SK-N-SH (cell line): Measurements from ENCODE around the gene ARHGEF3. TPM values are rescaled to one million over a fixed set of nuclear protein-coding genes. Genes with fewer than 3 reads are reported as not detected.
"Not testable (repeated sequence)": the region's sequence is repeated elsewhere in the genome, so short reads cannot be mapped to it uniquely, and the experiment has no call there.

Experiments
- CTCF ChIA-PET: fragments of 300-600, 350-600 bp; formaldehyde crosslinking; extraction: SDS; loops from one replicate; lab custom pipeline; 2021; lab: Yijun Ruan, JAX
- POLR2A ChIA-PET: fragments of 350-600 bp; sonication (Branson Sonifier 250); formaldehyde crosslinking; extraction: SDS; loops from one replicate; lab custom pipeline; 2020; ENCODE audit warnings: antibody characterized with exemption, inconsistent platforms; lab: Yijun Ruan, JAX
- DNase-seq: peaks from one replicate; pipeline ENCODE4 v3.0.0; 2012
- H2AFZ ChIP-seq: fragments of 200-600 bp; sonication (generic); 2 replicates; pipeline ENCODE4 v1.8.1; 2016; ENCODE audit warnings: antibody characterized with exemption, mild to moderate bottlenecking, low read depth
- H3F3A ChIP-seq: fragments of 200-600 bp; sonication (generic); replicated peaks from 2 replicates; pipeline ENCODE3; 2016; ENCODE audit warnings: antibody characterized with exemption, mild to moderate bottlenecking; ENCODE audit not compliant: insufficient read depth
- H3K27ac ChIP-seq, 2 experiments: fragments of 200-500 bp in 1 of 2; fragments of 200-600 bp in 1 of 2; sonication (Bioruptor generic) in 1 of 2; sonication (generic), shearing (Covaris generic) in 1 of 2; 2 replicates each; pipeline versions ENCODE4 v1.5.1 to v1.6.1; 2014 to 2016; ENCODE audit warnings: low read depth in 2 of 2, inconsistent platforms in 1 of 2, low read length in 1 of 2, mild to moderate bottlenecking in 1 of 2, mixed read lengths in 1 of 2
- H3K27me3 ChIP-seq: fragments of 200-600 bp; sonication (generic), shearing (Covaris generic); 2 replicates; pipeline ENCODE4 v1.6.1; 2016; ENCODE audit warnings: mixed run types; ENCODE audit not compliant: insufficient read depth
- H3K36me3 ChIP-seq, 2 experiments: fragments of 200-500 bp in 1 of 2; fragments of 200-600 bp in 1 of 2; sonication (Bioruptor generic) in 1 of 2; sonication (generic) in 1 of 2; replicated peaks in 1 of 2; 2 replicates each; pipeline versions ENCODE3 to v1.5.1; 2014 to 2016; ENCODE audit warnings: low read length in 1 of 2, mild to moderate bottlenecking in 1 of 2; ENCODE audit not compliant: insufficient read depth in 2 of 2, control insufficient read depth in 1 of 2
- H3K4me1 ChIP-seq, 2 experiments: fragments of 200-500 bp in 1 of 2; fragments of 200-600 bp in 1 of 2; sonication (Bioruptor generic) in 1 of 2; sonication (generic), shearing (Covaris generic) in 1 of 2; 2 replicates each; pipeline versions ENCODE4 v1.5.1 to v1.6.1; 2014 to 2016; ENCODE audit warnings: low read depth in 1 of 2, low read length in 1 of 2, mixed run types in 1 of 2; ENCODE audit not compliant: insufficient read depth in 2 of 2, control insufficient read depth in 1 of 2
- H3K4me2 ChIP-seq: fragments of 200-600 bp; sonication (generic), shearing (Covaris generic); 2 replicates; pipeline ENCODE4 v1.6.1; 2017; ENCODE audit warnings: mixed run types
- H3K4me3 ChIP-seq, 2 experiments: fragments of 200-500 bp in 1 of 2; fragments of 200-600 bp in 1 of 2; sonication (Bioruptor generic) in 1 of 2; sonication (generic), shearing (Covaris generic) in 1 of 2; 2 replicates each; pipeline versions ENCODE4 v1.5.1 to v1.8.1; 2014 to 2016; ENCODE audit warnings: low read depth in 2 of 2, inconsistent platforms in 1 of 2, low read length in 1 of 2, mild to moderate bottlenecking in 1 of 2, mixed read lengths in 1 of 2, moderate library complexity in 1 of 2
- H3K79me2 ChIP-seq: fragments of 200-600 bp; sonication (generic); 2 replicates; pipeline ENCODE4 v1.8.1; 2017; ENCODE audit warnings: mild to moderate bottlenecking; ENCODE audit not compliant: insufficient read depth
- H3K9ac ChIP-seq: fragments of 200-600 bp; sonication (generic); 2 replicates; pipeline ENCODE4 v1.6.1; 2017; ENCODE audit warnings: mixed run types
- H3K9me2 ChIP-seq: fragments of 200-600 bp; sonication (generic); 2 replicates; pipeline ENCODE4 v1.6.1; 2017; ENCODE audit warnings: mixed run types
- H3K9me3 ChIP-seq: fragments of 200-600 bp; sonication (generic); 2 replicates; pipeline ENCODE4 v1.6.1; 2017; ENCODE audit warnings: mixed run types, mild to moderate bottlenecking, moderate library complexity
- H4K20me1 ChIP-seq: fragments of 200-600 bp; sonication (generic); 2 replicates; pipeline ENCODE4 v1.6.1; 2017; ENCODE audit warnings: mild to moderate bottlenecking, mixed run types; ENCODE audit not compliant: insufficient read depth
- ELF1 ChIP-seq: IDR thresholded peaks from 2 replicates; pipeline ENCODE4 v1.4.0; 2012
- FOSL2 ChIP-seq: IDR thresholded peaks from 2 replicates; pipeline ENCODE4 v1.4.0; 2012; ENCODE audit warnings: low read depth, mild to moderate bottlenecking, moderate library complexity, borderline replicate concordance
- FOXJ3 ChIP-seq: sonication (generic); formaldehyde crosslinking; IDR thresholded peaks from 2 replicates; pipeline ENCODE4 v1.5.1; 2020; ENCODE audit warnings: mild to moderate bottlenecking, missing genetic modification reagents
- FOXM1 ChIP-seq: IDR thresholded peaks from 2 replicates; pipeline ENCODE4 v1.4.0; 2012; ENCODE audit warnings: low read depth, mild to moderate bottlenecking
- GABPA ChIP-seq: IDR thresholded peaks from 2 replicates; pipeline ENCODE4 v1.4.0; 2012; ENCODE audit warnings: low read depth, mild to moderate bottlenecking
- JUND ChIP-seq: IDR thresholded peaks from 2 replicates; pipeline ENCODE4 v1.4.0; 2012
- NFIC ChIP-seq: IDR thresholded peaks from 2 replicates; pipeline ENCODE4 v1.4.0; 2012; ENCODE audit warnings: borderline replicate concordance
- RCOR1 ChIP-seq: fragments of 150-350 bp; IDR thresholded peaks from 2 replicates; pipeline ENCODE4 v1.6.1; 2017; ENCODE audit warnings: antibody characterized with exemption, low read length
- RXRA ChIP-seq: IDR thresholded peaks from 2 replicates; pipeline ENCODE4 v1.4.0; 2012; ENCODE audit warnings: low read depth, mild to moderate bottlenecking, borderline replicate concordance
- SIN3A ChIP-seq: IDR thresholded peaks from 2 replicates; pipeline ENCODE4 v1.6.1; 2012; ENCODE audit warnings: low read depth, mild to moderate bottlenecking, low read length, moderate library complexity, borderline replicate concordance
- SMC3 ChIP-seq: IDR thresholded peaks from 2 replicates; pipeline ENCODE4 v1.6.1; 2012; ENCODE audit warnings: low read depth, low read length, improper control_type of control experiment
- TCF12 ChIP-seq: IDR thresholded peaks from 2 replicates; pipeline ENCODE4 v1.4.0; 2012
- YY1 ChIP-seq: IDR thresholded peaks from 2 replicates; pipeline ENCODE4 v1.4.0; 2012; ENCODE audit warnings: low read depth, mild to moderate bottlenecking
- WGBS: methylation state at CpG from one replicate; pipeline ENCODE4 v1.1.6; 2017; ENCODE audit warnings: low lambda C conversion rate; 5-methylcytosine and 5-hydroxymethylcytosine counted together
- polyA plus RNA-seq, 3 experiments: library from polyadenylated mRNA; depleted of rRNA; stranded (reverse); fragments of >200 nt; gene quantifications; 2 replicates each; pipeline ENCODE4 v1.2.3, GENCODE V29; 2012
- TF ChIP-seq, protein P1 (sequence below): fragments of 150-350 bp; IDR thresholded peaks from 2 replicates; pipeline ENCODE4 v1.6.1; 2017; ENCODE audit warnings: antibody characterized with exemption, low read length, low read depth, borderline replicate concordance
- TF ChIP-seq, protein P2 (sequence below): fragments of 200-600 bp; sonication (generic); IDR thresholded peaks from 2 replicates; pipeline ENCODE4 v1.6.1; 2017; ENCODE audit warnings: antibody characterized with exemption, mild to moderate bottlenecking, moderate library complexity
- TF ChIP-seq, protein P3 (sequence below): IDR thresholded peaks from 2 replicates; pipeline ENCODE4 v1.4.0; 2012; ENCODE audit warnings: low read depth
- TF ChIP-seq, protein P4 (sequence below): IDR thresholded peaks from 2 replicates; pipeline ENCODE4; 2012
- TF ChIP-seq, protein P5 (sequence below): IDR thresholded peaks from 2 replicates; pipeline ENCODE4 v1.4.0; 2012; ENCODE audit warnings: low read depth, borderline replicate concordance

The ARHGEF3 gene
- polyA plus RNA-seq, 1 of the 3 experiments (the other 2 are of a cell fraction), result 5.9 TPM

DNA sequence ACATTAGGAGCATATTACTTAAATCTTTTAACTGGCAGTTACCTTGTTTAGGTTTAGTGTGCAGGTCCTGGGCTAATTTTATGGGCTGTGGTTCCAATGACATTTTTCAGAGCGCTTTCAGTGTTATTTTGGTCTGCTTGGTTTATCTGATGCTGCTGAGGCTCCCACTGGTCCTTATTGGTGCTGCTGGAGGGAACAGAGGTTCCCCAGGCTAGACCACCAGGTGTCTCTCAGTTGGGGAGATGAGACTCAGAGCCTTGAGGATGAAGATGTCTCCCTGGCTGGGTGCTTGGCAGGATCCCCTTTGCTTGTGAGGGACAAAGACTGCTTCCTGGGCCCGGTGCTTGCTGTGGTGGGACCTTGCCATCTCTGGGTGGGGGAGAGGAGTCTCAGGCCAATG lies 90.4 kb downstream of the ARHGEF3 start:
- Histone ChIP-seq H3K36me3 (no peaks in the 10 kb centered on the region), H3K4me3 (no peak overlapping the region), H3F3A (no peaks in the 10 kb centered on the region), H3K27me3 (no peaks in the 10 kb centered on the region), H4K20me1 (no peaks in the 10 kb centered on the region), H2AFZ (no peak overlapping the region), H3K9me2 (no peaks in the 10 kb centered on the region), H3K79me2 (no peaks in the 10 kb centered on the region), H3K9me3 (no peaks in the 10 kb centered on the region), H3K4me2 (no peak overlapping the region), H3K27ac (no peak overlapping the region), H3K9ac (no peak overlapping the region), H3K4me1 (no peaks in the 10 kb centered on the region)
- ChIA-PET POLR2A (no interaction called here), CTCF (interaction anchor here (1.4 kb wide), 1 partner anchor 9 kb away, joined by 4 read pairs; no protein-coding TSS in a partner anchor)
- TF ChIP-seq GABPA (no peak), FOSL2 (no peak), RXRA (no peak), FOXJ3 (CRISPR knock-in tag) (no peak), YY1 (no peak), JUND (no peak), FOXM1 (no peak), SMC3 (no peak), SIN3A (no peak), NFIC (no peak), TCF12 (no peak), ELF1 (no peak), RCOR1 (no peak)
- TF ChIP-seq, protein P1, sequence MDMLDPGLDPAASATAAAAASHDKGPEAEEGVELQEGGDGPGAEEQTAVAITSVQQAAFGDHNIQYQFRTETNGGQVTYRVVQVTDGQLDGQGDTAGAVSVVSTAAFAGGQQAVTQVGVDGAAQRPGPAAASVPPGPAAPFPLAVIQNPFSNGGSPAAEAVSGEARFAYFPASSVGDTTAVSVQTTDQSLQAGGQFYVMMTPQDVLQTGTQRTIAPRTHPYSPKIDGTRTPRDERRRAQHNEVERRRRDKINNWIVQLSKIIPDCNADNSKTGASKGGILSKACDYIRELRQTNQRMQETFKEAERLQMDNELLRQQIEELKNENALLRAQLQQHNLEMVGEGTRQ, result no peak
- TF ChIP-seq, protein P2, sequence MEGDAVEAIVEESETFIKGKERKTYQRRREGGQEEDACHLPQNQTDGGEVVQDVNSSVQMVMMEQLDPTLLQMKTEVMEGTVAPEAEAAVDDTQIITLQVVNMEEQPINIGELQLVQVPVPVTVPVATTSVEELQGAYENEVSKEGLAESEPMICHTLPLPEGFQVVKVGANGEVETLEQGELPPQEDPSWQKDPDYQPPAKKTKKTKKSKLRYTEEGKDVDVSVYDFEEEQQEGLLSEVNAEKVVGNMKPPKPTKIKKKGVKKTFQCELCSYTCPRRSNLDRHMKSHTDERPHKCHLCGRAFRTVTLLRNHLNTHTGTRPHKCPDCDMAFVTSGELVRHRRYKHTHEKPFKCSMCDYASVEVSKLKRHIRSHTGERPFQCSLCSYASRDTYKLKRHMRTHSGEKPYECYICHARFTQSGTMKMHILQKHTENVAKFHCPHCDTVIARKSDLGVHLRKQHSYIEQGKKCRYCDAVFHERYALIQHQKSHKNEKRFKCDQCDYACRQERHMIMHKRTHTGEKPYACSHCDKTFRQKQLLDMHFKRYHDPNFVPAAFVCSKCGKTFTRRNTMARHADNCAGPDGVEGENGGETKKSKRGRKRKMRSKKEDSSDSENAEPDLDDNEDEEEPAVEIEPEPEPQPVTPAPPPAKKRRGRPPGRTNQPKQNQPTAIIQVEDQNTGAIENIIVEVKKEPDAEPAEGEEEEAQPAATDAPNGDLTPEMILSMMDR, result no peak
- TF ChIP-seq, protein P3, sequence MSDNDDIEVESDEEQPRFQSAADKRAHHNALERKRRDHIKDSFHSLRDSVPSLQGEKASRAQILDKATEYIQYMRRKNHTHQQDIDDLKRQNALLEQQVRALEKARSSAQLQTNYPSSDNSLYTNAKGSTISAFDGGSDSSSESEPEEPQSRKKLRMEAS, result no peak
- TF ChIP-seq, protein P4, sequence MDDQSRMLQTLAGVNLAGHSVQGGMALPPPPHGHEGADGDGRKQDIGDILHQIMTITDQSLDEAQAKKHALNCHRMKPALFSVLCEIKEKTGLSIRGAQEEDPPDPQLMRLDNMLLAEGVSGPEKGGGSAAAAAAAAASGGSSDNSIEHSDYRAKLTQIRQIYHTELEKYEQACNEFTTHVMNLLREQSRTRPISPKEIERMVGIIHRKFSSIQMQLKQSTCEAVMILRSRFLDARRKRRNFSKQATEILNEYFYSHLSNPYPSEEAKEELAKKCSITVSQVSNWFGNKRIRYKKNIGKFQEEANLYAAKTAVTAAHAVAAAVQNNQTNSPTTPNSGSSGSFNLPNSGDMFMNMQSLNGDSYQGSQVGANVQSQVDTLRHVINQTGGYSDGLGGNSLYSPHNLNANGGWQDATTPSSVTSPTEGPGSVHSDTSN, result no peak
- TF ChIP-seq, protein P5, sequence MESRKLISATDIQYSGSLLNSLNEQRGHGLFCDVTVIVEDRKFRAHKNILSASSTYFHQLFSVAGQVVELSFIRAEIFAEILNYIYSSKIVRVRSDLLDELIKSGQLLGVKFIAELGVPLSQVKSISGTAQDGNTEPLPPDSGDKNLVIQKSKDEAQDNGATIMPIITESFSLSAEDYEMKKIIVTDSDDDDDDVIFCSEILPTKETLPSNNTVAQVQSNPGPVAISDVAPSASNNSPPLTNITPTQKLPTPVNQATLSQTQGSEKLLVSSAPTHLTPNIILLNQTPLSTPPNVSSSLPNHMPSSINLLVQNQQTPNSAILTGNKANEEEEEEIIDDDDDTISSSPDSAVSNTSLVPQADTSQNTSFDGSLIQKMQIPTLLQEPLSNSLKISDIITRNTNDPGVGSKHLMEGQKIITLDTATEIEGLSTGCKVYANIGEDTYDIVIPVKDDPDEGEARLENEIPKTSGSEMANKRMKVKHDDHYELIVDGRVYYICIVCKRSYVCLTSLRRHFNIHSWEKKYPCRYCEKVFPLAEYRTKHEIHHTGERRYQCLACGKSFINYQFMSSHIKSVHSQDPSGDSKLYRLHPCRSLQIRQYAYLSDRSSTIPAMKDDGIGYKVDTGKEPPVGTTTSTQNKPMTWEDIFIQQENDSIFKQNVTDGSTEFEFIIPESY, result no peak
- 100% methylated on average over 1 of the region's 2 CpGs for WGBS
- no peak for DNase-seq

DNA sequence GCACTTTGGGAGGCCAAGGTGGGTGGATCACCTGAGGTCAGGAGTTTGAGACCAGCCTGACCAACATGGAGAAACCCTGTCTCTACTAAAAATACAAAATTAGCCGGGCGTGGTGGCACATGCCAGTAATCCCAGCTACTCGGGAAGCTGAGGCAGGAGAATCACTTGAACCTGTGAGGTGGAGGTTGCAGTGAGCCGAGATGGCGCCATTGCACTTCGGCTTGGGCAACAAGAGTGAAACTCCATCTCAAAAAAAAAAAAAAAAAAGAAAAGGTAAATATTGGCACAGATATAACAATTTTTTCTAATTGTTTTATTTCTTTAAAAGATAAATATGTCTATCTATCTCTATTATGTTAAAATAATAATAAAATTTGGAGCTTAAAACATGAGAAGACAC lies 94.3 kb downstream of the ARHGEF3 start:
- H3K4me2 ChIP-seq, H3F3A ChIP-seq, H3K9me3 ChIP-seq, H3K9me2 ChIP-seq, H3K27ac ChIP-seq, H3K27me3 ChIP-seq, H3K4me3 ChIP-seq, H3K9ac ChIP-seq, DNase-seq, H3K4me1 ChIP-seq, H2AFZ ChIP-seq, H3K79me2 ChIP-seq, POLR2A ChIA-PET, H4K20me1 ChIP-seq, H3K36me3 ChIP-seq: not testable (repeated sequence)
- CTCF ChIA-PET, result interaction anchor here (0.7 to 3.2 kb wide), 5 partner anchors 92 to 281 kb away, joined by 3 to 16 read pairs (median 3); no protein-coding TSS in a partner anchor
- 83% methylated on average over 6 of the region's 6 CpGs for WGBS
